GM06990 (cell line): Measurements from ENCODE around the gene SLC28A1.

Experiments
- DNase-seq: peaks from one replicate; pipeline ENCODE4 v3.0.0-alpha.2; 2011; ENCODE audit not compliant: insufficient read length; ENCODE audit errors: extremely low read depth
- H3K27me3 ChIP-seq: replicated peaks from 2 replicates; pipeline ENCODE4 v1.6.0; 2011; ENCODE audit warnings: low read length; ENCODE audit not compliant: control insufficient read depth, insufficient read depth
- H3K36me3 ChIP-seq: 2 replicates; pipeline ENCODE4 v1.5.1; 2011; ENCODE audit warnings: low read length; ENCODE audit not compliant: control insufficient read depth, insufficient read depth
- H3K4me3 ChIP-seq: replicated peaks from 2 replicates; pipeline ENCODE4 v1.5.1; 2011; ENCODE audit warnings: low read depth, mild to moderate bottlenecking, control low read depth, low read length
- TF ChIP-seq, protein P1 (sequence below): IDR thresholded peaks from 2 replicates; pipeline ENCODE4 v1.5.1; 2011; ENCODE audit warnings: low read length, control low read depth, mild to moderate bottlenecking, inconsistent platforms; ENCODE audit not compliant: insufficient read depth, poor library complexity, severe bottlenecking

The SLC28A1 gene

GRCh38 chr15:84893607-84894006 is 9.1 kb downstream of the SLC28A1 start:
- DNase-seq: no peak
- H3K27me3 ChIP-seq: no peaks in the 10 kb centered on the region; the same call in none of the 2 replicates
- TF ChIP-seq, protein P1, sequence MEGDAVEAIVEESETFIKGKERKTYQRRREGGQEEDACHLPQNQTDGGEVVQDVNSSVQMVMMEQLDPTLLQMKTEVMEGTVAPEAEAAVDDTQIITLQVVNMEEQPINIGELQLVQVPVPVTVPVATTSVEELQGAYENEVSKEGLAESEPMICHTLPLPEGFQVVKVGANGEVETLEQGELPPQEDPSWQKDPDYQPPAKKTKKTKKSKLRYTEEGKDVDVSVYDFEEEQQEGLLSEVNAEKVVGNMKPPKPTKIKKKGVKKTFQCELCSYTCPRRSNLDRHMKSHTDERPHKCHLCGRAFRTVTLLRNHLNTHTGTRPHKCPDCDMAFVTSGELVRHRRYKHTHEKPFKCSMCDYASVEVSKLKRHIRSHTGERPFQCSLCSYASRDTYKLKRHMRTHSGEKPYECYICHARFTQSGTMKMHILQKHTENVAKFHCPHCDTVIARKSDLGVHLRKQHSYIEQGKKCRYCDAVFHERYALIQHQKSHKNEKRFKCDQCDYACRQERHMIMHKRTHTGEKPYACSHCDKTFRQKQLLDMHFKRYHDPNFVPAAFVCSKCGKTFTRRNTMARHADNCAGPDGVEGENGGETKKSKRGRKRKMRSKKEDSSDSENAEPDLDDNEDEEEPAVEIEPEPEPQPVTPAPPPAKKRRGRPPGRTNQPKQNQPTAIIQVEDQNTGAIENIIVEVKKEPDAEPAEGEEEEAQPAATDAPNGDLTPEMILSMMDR: no peak
- H3K4me3 ChIP-seq: no peak overlapping the region
- no peaks in the 10 kb centered on the region for H3K36me3 ChIP-seq

DNA sequence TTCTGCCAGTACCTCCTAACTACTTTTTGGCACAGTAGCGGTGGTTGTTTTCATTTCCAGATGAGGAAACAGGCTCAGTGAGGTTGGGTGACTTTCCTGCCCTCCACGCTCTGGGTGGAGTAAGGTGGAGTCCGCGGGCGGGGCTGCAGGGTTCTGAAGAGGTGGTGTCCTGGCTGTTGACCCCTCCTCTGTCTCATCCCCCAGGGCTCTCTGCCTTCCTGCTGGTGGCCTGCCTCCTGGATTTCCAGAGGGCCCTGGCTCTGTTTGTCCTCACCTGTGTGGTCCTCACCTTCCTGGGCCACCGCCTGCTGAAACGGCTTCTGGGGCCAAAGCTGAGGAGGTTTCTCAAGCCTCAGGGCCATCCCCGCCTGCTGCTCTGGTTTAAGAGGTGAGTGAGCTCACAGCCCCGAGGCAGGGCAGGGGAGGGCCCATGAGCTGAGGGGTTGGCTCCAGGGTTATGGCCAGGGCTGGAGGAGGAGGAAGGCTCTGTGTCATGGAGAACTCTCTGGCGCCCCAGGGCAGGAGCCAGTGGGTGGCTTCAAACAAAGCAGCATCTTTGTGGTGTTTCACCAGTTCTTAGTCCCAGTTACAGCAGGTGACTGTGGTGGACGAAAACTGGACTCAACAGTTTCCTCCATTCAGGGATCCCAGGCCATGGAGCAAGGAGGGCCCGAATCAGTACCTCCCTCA is 10.4 kb downstream of the SLC28A1 start:
- Histone ChIP-seq H3K36me3 (no peaks in the 10 kb centered on the region), H3K27me3 (no peaks in the 10 kb centered on the region; the same call in none of the 2 replicates), H3K4me3 (no peak overlapping the region)
- TF ChIP-seq, protein P1: no peak
- DNase-seq: no peak

GRCh38 chr15:84898761-84899160 is 14.3 kb downstream of the SLC28A1 start:
- Histone ChIP-seq H3K36me3 (no peaks in the 10 kb centered on the region), H3K27me3 (no peaks in the 10 kb centered on the region; the same call in 1 of the 2 replicates), H3K4me3 (no peak overlapping the region)
- TF ChIP-seq, protein P1: no peak
- no peak for DNase-seq

DNA sequence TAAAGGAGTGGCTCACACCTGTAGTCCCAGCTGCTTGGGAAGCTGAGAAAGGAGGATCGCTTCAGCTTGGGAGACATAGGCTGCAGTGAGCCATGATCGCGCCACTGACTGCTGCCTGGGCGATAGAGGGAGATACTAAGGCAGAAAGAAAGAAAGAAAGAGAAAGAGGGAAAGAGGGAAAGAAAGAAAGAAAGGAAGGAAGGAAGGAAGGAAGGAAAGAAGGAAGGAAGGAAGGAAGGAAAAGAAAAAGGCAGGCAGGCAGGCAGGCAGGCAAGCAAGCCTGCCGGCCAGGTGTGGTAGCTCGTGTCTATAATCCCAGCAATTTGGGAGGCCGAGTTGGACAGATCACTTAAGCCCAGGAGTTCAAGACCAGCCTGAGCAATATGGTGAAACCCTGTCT is 15.3 kb downstream of the SLC28A1 start:
- H3K36me3 ChIP-seq: no peaks in the 10 kb centered on the region
- TF ChIP-seq, protein P1: no peak
- no peak for DNase-seq
- no peak overlapping the region for H3K4me3 ChIP-seq
- H3K27me3 ChIP-seq: no peaks in the 10 kb centered on the region

DNA sequence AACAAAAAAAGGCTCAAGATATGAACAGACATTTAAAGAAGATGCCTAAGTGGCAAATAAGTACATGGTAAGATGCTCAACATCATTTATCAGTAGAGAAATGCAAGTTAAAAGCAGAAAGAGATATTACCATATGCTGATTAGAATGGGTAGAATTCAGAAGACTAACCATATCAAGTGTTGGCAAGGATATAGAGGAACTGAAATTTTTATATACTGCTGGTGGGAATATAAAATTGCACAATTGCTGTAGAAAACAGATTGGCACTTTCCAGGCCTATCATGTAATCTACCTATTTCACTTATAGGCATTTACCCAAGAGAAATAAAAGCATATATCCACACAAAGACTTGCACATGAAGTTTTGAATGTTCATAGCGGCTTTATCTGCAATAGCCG is 17.1 kb downstream of the SLC28A1 start:
- H3K36me3 ChIP-seq: no peaks in the 10 kb centered on the region
- TF ChIP-seq, protein P1: no peak
- H3K27me3 ChIP-seq: no peaks in the 10 kb centered on the region
- DNase-seq: no peak
- H3K4me3 ChIP-seq: no peak overlapping the region

DNA sequence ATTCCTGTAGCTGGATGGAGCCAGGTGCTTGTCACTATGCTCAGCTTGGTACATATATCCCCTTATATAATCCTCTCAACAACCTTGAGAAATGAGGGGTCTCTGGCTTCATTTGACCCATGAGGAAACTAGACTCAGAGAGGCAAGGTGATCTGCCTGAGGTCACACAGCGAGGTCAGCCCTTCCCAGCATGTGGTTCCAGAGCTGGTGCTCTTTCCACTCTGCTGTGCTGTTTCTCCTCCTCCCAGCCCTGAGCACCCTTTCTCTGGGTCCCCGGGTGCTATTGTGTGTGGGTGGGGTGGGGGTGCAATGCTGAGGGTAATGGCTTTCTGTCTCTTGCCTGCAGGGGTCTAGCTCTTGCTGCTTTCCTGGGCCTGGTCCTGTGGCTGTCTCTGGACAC is 19.3 kb downstream of the SLC28A1 start:
- Histone ChIP-seq H3K4me3 (no peak overlapping the region), H3K27me3 (no peaks in the 10 kb centered on the region), H3K36me3 (no peaks in the 10 kb centered on the region)
- no peak for DNase-seq
- TF ChIP-seq, protein P1: no peak
